22Rv1 (cell line): ENCODE measurements around the gene ATP11B.

Experiments used
- ZFX ChIP-seq: fragments of 450-650 bp; IDR thresholded peaks from 2 replicates; pipeline ENCODE4 v1.6.1; 2017; ENCODE audit warnings: antibody characterized with exemption, borderline replicate concordance
- TF ChIP-seq, protein P1 (sequence below): fragments of 450-650 bp; IDR thresholded peaks from 2 replicates; pipeline ENCODE4 v1.5.1; 2017; ENCODE audit warnings: mild to moderate bottlenecking

DNA sequence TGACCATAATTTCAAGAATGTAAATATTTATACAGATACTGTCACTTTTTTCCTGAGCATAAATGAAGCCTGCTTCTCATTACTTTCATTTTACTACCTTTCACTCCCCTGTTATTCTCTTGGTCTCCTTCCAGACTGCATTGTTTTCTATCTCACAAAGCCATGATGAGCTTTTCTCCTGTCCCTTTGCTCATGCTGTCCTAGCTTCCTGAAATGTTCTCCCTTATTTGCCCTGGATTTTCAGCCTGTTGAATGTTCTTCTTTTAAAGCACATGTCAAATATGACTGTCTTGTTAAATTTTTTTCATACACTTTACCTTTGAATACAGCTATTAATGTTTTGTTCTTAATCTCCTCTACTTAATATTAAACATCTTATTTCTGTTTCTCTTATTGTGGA, 31.7 kb downstream of the ATP11B start:
- TF ChIP-seq, protein P1, sequence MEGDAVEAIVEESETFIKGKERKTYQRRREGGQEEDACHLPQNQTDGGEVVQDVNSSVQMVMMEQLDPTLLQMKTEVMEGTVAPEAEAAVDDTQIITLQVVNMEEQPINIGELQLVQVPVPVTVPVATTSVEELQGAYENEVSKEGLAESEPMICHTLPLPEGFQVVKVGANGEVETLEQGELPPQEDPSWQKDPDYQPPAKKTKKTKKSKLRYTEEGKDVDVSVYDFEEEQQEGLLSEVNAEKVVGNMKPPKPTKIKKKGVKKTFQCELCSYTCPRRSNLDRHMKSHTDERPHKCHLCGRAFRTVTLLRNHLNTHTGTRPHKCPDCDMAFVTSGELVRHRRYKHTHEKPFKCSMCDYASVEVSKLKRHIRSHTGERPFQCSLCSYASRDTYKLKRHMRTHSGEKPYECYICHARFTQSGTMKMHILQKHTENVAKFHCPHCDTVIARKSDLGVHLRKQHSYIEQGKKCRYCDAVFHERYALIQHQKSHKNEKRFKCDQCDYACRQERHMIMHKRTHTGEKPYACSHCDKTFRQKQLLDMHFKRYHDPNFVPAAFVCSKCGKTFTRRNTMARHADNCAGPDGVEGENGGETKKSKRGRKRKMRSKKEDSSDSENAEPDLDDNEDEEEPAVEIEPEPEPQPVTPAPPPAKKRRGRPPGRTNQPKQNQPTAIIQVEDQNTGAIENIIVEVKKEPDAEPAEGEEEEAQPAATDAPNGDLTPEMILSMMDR = no peak
- TF ChIP-seq ZFX = no peak
